ENCODE measurements around the gene KIF6. TPM values are rescaled to one million over a fixed set of nuclear protein-coding genes. Genes with fewer than 3 reads are reported as not detected.

KIF6 gene
- total RNA-seq, 2 experiments from 2014 or later: not detected

- H3K4me1 Mint-ChIP-seq: no peaks in the 10 kb centered on the region
- H3K36me3 Mint-ChIP-seq (ENCODE audit: low read depth): no peaks in the 10 kb centered on the region
- CTCF ChIA-PET: interaction anchor here (1.4 kb wide), 1 partner anchor 10 kb away, joined by 3 read pairs; no protein-coding TSS in a partner anchor
- H3K27ac Mint-ChIP-seq: no peak overlapping the region
- no peak for DNase-seq
- H3K9me3 Mint-ChIP-seq: no peaks in the 10 kb centered on the region
- POLR2A ChIA-PET: no interaction called here
- H3K4me3 Mint-ChIP-seq: no peak overlapping the region
- peaks cover 10% of the 10 kb centered on the region for H3K27me3 Mint-ChIP-seq
Observed at GRCh38 chr6:39669207-39669972, 55.8 kb downstream of the KIF6 start.

DNA sequence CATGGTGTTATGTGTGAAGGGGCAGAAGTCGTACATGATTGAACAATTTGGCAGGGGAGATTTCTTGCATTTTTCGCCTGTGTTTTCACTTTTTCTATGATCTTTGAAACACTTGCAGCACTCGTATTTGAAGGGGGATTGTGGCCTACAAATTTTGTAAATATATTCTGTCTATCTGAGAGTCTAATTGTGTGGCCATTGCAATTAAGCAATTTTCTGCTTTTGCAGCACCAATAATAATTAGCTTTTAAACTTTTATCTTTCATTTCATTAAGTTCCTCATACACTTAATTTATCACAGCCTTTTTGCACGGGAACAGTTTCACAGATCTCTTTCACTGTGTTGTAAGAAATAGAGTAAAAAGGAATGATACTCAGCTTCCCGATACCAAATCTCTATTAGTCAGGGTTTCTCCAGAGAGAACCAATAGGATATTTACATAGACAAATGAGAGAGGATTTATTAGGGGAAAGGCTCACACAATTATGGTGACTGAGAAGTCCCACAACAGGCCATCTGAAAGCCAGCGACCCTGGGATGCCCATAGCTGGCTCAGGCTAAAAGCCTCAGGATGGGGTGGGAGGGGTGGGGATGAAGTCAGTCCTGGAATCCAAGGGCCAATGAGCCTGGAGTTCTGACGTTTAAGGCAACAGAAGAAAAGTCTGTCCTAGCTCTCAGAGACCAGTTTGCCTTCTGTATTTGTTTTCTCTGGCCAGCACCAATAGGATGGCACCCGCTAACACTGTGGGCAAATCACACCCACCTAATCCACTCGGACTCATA is 58.3 kb downstream of the KIF6 start:
- no peak for DNase-seq
- H3K9me3 Mint-ChIP-seq: no peaks in the 10 kb centered on the region
- no peak overlapping the region for H3K27ac Mint-ChIP-seq
- CTCF ChIA-PET: interaction anchor here (0.6 kb wide), 1 partner anchor 1395 kb away, joined by 4 read pairs; no protein-coding TSS in a partner anchor
- H3K4me1 Mint-ChIP-seq: no peaks in the 10 kb centered on the region
- H3K36me3 Mint-ChIP-seq (ENCODE audit: low read depth): no peaks in the 10 kb centered on the region
- H3K4me3 Mint-ChIP-seq: no peak overlapping the region
- peaks cover 6% of the 10 kb centered on the region for H3K27me3 Mint-ChIP-seq
- POLR2A ChIA-PET: no interaction called here

GRCh38 chr6:39665861-39666260 is 59.3 kb downstream of the KIF6 start:
- no peaks in the 10 kb centered on the region for H3K9me3 Mint-ChIP-seq
- DNase-seq: no peak
- H3K36me3 Mint-ChIP-seq (ENCODE audit: low read depth): no peaks in the 10 kb centered on the region
- no peak overlapping the region for H3K27ac Mint-ChIP-seq
- H3K27me3 Mint-ChIP-seq: peaks cover 10% of the 10 kb centered on the region
- no peaks in the 10 kb centered on the region for H3K4me1 Mint-ChIP-seq
- CTCF ChIA-PET: no interaction called here
- POLR2A ChIA-PET: interaction anchor here (0.6 kb wide), 1 partner anchor 1571 kb away, joined by 3 read pairs; no protein-coding TSS in a partner anchor
- no peak overlapping the region for H3K4me3 Mint-ChIP-seq

DNA sequence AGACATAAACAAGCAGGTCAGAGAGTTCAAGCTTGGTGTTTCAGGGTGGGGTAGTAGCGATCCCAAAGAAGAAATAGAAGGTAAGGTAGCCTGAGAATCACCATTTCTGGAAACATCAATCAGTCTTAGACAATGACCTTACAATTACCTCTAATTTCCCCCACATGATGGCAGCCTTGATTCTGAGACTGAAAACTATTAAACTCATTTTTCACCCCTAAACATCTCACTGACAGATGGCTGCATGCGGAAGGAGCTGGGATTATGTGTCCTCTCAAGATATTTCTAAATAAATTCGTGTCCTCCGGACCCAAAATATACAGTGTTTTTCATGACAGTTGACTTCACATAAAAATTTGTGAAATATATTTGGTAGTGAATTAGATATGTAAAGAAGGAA is 61.0 kb downstream of the KIF6 start:
- Mint-ChIP-seq H3K27me3 (peaks cover 10% of the 10 kb centered on the region), H3K9me3 (no peaks in the 10 kb centered on the region), H3K4me3 (no peak overlapping the region), H3K4me1 (no peaks in the 10 kb centered on the region), H3K27ac (no peak overlapping the region), H3K36me3 (ENCODE audit: low read depth) (no peaks in the 10 kb centered on the region)
- ChIA-PET CTCF (no interaction called here), POLR2A (no interaction called here)
- DNase-seq: no peak

DNA sequence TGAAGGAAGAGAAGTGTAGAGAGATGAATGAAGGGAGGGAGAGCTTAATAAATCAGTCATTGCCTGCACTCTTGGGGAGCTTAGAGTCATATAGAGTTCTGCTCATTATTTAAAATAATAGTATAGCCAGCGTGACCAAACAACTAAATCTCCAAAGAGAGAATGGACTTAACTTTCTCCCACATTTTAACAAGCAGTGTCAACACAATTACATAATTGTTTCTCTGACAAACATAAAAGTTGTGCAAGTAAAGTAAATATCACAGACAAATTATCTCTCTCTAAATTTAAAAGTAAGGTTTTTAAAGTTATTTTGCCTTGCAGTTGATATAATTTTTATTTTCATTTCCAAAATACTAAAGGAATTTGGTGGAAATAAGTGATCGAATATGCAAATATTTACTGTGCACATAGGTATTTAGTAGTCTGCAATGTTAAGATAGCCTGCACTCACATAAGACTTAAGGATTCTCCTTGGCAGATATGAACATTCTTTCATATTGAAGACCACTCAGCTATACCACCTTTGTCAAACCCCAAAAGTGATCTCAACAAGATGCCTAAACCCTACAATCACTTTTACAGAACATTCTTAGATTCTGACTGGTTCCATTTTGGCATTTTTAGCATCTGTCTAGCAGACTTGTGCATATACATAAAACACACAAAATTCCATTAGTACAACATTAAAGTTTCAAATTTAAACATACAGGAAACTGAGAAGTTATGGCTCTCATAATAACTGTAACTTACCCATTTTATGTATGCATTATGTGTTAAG is 67.7 kb downstream of the KIF6 start:
- ChIA-PET CTCF (no interaction called here), POLR2A (no interaction called here)
- Mint-ChIP-seq H3K27ac (no peak overlapping the region), H3K4me3 (no peak overlapping the region), H3K27me3 (peaks cover 5% of the 10 kb centered on the region), H3K36me3 (ENCODE audit: low read depth) (no peaks in the 10 kb centered on the region), H3K4me1 (no peaks in the 10 kb centered on the region), H3K9me3 (no peaks in the 10 kb centered on the region)
- no peak for DNase-seq

DNA sequence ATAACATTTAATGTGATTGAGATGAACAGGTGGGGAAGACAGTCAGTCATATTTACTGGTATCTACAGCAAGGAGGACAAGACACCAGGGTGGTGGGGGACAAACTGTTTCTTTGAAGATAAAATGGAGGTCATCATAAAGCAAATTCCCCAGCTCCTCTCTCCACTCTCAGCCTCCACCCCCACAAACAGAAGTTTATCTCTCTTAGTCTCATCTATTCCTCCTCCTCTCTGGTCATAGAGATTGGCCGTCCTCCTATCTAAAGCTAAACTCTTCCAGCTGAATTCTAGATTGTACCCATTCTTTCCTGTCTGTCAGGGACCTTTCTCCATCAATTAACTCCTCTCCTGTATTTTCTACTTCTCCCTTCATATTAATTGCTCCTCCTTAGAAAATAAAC is 71.1 kb downstream of the KIF6 start:
- no peaks in the 10 kb centered on the region for H3K9me3 Mint-ChIP-seq
- H3K4me1 Mint-ChIP-seq: no peaks in the 10 kb centered on the region
- no peaks in the 10 kb centered on the region for H3K36me3 Mint-ChIP-seq (ENCODE audit: low read depth)
- peaks cover 3% of the 10 kb centered on the region for H3K27me3 Mint-ChIP-seq
- CTCF ChIA-PET: no interaction called here
- DNase-seq: no peak
- no peak overlapping the region for H3K27ac Mint-ChIP-seq
- H3K4me3 Mint-ChIP-seq: no peak overlapping the region
- POLR2A ChIA-PET: no interaction called here

DNA sequence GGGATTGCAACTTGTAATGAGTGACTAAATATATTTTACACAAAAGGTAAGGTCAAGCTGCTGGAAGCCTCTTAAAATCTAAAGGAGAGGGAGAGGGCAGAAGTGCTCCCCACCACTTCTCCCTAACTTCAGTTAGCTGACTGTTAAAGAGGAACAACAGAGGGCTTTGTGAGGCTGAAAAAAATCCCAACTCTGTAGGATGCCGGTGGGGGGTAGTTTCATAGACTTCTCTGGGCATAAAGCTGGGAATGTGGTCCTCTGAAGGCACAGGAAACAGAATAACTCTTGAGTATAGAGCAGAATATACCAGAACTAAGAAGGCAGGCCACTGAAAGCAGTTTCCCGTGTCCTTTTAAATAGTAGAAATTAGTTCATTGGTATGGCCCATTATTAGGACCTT is 71.6 kb downstream of the KIF6 start:
- Mint-ChIP-seq H3K36me3 (ENCODE audit: low read depth) (no peaks in the 10 kb centered on the region), H3K9me3 (no peaks in the 10 kb centered on the region), H3K4me1 (no peaks in the 10 kb centered on the region), H3K27ac (no peak overlapping the region), H3K27me3 (peaks cover 3% of the 10 kb centered on the region), H3K4me3 (no peak overlapping the region)
- CTCF ChIA-PET: no interaction called here
- POLR2A ChIA-PET: no interaction called here
- DNase-seq: no peak

DNA sequence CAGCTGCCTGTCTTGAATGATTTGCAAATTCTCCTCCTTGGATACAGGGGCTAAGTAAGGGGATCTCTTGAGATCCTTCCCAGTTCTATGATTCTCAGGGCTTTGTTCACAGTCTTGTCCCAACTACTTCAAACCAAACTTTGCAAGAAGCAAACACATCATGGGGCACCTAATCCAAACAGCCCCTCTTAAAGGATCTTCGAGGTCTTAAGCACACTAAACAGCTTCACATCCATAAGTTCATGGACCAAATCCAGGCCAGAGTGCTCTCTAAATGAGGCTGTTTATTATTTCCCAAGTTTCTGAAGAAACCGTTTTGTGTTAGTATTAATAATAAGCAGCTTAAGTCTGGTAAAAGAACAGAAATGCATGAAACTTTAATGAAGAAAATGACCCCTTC is 75.2 kb downstream of the KIF6 start:
- DNase-seq: no peak
- Mint-ChIP-seq H3K4me3 (no peak overlapping the region), H3K9me3 (no peaks in the 10 kb centered on the region), H3K36me3 (ENCODE audit: low read depth) (no peaks in the 10 kb centered on the region), H3K27me3 (peaks cover 3% of the 10 kb centered on the region), H3K27ac (no peak overlapping the region), H3K4me1 (no peaks in the 10 kb centered on the region)
- ChIA-PET CTCF (no interaction called here), POLR2A (no interaction called here)

DNA sequence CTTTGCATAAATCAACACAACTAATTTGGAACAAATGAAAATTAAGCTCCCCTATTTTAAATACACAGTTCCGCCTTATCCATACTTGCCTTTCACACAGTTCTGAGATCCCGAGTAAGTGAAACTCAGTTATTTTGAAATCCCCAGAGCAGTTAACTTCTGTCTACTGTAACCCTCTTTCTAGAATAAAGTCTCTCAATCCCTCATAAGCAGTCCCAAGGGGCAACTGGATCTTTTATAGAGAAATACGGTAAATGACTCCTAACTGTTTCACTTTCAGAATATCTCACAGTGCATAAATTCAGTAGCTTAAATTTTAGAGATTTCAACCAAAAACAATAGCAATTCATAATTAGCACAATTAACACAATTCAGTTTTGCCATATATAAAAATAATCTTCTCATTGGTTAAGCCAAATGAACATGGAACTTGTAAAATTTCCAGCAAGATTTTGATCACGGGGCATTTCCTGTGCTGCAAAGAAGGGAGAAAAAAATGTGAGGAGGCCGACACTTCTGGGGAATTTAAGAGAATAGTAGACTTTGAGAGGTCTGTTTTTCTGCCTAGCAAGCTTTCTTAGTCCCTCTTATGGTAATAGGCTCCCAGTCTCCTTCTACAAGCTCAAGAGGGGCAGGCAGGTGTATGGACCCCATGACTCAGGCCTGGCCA is 78.3 kb downstream of the KIF6 start:
- no peak overlapping the region for H3K4me3 Mint-ChIP-seq
- ChIA-PET POLR2A (no interaction called here), CTCF (no interaction called here)
- peaks cover 5% of the 10 kb centered on the region for H3K27me3 Mint-ChIP-seq
- DNase-seq: no peak
- H3K4me1 Mint-ChIP-seq: no peaks in the 10 kb centered on the region
- H3K9me3 Mint-ChIP-seq: no peaks in the 10 kb centered on the region
- no peaks in the 10 kb centered on the region for H3K36me3 Mint-ChIP-seq (ENCODE audit: low read depth)
- H3K27ac Mint-ChIP-seq: no peak overlapping the region

- no peaks in the 10 kb centered on the region for H3K9me3 Mint-ChIP-seq
- ChIA-PET POLR2A (no interaction called here), CTCF (no interaction called here)
- no peak overlapping the region for H3K4me3 Mint-ChIP-seq
- peaks cover 11% of the 10 kb centered on the region for H3K27me3 Mint-ChIP-seq
- no peak for DNase-seq
- H3K27ac Mint-ChIP-seq: no peak overlapping the region
- no peaks in the 10 kb centered on the region for H3K36me3 Mint-ChIP-seq (ENCODE audit: low read depth)
- no peaks in the 10 kb centered on the region for H3K4me1 Mint-ChIP-seq
Observed at GRCh38 chr6:39642270-39642669, 82.9 kb downstream of the KIF6 start.

DNA sequence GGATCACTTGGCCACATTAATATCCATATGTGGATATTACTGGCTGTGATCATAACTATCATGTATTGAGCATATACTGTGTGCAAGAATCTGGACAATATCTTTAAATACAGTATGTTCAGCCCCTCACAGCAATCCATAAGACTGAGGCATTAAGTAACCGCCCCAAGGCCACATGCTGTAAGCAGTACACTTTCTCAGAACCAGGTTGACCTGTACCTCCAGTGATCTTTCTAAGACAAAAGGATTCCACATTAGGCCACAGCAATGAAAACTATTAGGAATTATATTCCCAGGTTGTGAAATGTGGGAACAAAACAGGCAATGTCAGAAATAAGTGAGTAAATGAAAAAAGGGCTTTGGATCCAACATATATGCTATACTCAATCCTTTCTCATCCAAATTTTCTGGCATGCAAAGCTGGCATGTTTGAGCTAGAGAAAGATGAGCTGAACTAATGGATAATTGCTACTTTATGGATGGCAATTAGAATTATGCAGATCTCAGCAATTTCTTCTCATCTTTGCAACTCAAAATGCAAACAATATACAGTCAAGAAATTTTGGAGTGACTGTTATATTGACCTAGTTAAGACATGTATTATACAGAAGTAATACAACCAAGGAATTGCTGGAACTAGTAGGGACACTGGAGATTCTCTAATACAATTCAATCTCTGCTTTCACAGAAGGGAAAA is 86.9 kb downstream of the KIF6 start:
- POLR2A ChIA-PET: no interaction called here
- no peaks in the 10 kb centered on the region for H3K36me3 Mint-ChIP-seq (ENCODE audit: low read depth)
- H3K4me1 Mint-ChIP-seq: no peaks in the 10 kb centered on the region
- H3K4me3 Mint-ChIP-seq: no peak overlapping the region
- no peak for DNase-seq
- no peak overlapping the region for H3K27ac Mint-ChIP-seq
- peaks cover 13% of the 10 kb centered on the region for H3K27me3 Mint-ChIP-seq
- H3K9me3 Mint-ChIP-seq: no peaks in the 10 kb centered on the region
- CTCF ChIA-PET: no interaction called here

DNA sequence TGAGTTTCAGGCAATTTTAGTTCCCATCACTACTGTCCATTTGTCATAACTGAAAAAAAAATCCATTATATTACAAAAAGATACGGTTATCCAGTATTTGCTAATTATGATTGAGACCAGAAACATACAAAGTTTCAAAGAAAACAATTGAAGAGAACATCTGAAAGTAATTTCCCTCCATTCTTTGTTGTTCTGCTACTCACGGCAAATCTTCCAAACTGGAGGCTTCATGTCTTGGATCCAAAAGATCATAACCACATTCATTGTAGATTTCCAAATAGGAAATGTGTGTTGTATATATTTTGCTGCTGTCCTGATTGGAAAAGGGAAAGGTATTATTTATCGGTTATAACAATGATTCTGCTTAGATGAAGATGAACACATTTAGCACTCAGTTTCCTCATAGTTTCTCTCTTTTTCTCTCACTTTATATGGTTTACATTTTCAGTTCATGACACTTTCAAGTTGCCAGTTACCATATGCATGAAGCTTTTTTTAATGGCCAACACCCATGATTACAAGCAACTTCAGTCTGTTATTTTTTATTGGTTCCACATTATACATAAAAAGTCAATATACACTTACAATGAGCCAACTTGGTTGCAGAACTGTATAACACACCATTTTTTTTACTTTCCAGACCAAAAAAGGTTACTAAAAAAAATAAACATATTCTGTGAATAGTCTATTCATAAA is 90.4 kb downstream of the KIF6 start:
- ChIA-PET CTCF (no interaction called here), POLR2A (no interaction called here)
- peaks cover 20% of the 10 kb centered on the region for H3K27me3 Mint-ChIP-seq
- no peak for DNase-seq
- no peak overlapping the region for H3K27ac Mint-ChIP-seq
- H3K36me3 Mint-ChIP-seq (ENCODE audit: low read depth): no peaks in the 10 kb centered on the region
- no peaks in the 10 kb centered on the region for H3K4me1 Mint-ChIP-seq
- no peak overlapping the region for H3K4me3 Mint-ChIP-seq
- no peaks in the 10 kb centered on the region for H3K9me3 Mint-ChIP-seq

All from activated CD4-positive, alpha-beta T cell treated with anti-CD3 and anti-CD28 coated beads, Interleukin-2, amount 10 ng/mL, durations not matched to agents 7 days and 5 days (primary cell).